Measurements from ENCODE around the gene VPS13A. TPM values are rescaled to one million over a fixed set of nuclear protein-coding genes. Genes with fewer than 3 reads are reported as not detected.

The VPS13A gene
- total RNA-seq, 1 experiment from 2014 or later: 32.6 TPM

DNA sequence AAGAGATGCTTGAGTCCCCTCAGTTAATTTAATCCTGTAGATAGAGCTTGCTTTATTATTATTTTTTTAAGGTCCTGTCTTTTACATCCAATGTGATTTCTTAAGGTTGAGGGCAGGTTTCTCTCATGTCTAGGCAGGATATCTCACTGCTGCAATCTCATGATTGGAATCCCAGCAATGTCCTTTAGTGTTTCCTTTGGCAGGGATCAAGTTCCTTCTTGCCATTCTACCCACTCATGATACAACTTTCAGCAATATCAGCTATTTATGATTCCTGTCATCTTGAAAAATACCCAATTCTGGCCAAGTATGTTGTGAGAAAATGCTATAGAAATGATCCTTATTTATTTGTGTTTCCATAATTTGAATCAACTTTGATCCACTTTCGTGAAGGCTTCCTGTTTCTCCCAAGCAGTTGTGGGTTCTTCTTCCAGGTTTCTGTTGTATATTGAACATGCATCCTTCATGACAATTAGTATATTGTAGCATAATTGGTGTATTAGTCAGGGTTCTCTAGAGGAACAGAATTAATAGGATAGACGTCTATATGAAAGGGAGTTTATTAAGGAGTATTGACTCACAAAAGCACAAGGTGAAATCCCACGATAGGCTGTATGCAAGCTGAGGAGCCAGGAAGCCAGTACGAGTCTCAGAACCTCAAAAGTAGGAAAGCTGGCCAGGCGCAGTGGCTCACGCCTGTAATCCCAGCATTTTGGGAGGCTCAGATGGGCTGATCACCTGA, 18.4 kb upstream of the VPS13A start:
- intact Hi-C loops (cut with micrococcal nuclease; ENCODE audit: unreplicated experiment): no loop called here

DNA sequence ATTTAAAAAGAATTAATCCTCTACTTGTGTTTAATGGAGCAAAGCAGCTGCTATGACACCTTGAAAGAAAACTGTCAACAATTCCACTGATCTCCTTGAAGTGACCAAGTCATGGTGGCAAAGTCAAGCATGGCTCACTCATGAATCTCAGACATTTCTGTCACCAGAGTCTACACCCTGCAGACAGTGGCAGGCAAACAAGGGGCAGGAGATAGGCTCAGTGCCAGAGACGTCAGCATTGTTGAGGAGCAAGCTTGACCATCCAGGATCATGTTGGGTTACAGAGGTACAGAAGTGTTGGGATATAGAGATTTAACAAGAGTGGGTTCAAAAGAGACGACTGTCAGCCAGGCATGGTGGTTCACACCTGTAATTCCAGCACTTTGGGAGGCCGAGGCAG, 16.1 kb upstream of the VPS13A start:
- H3K9me3 Mint-ChIP-seq (ENCODE audit: low read depth, unreplicated experiment): no peaks in the 10 kb centered on the region
- intact Hi-C loops (cut with micrococcal nuclease; ENCODE audit: unreplicated experiment): no loop called here
- H3K27ac Mint-ChIP-seq (ENCODE audit: unreplicated experiment): no peak overlapping the region
- H3K36me3 Mint-ChIP-seq (ENCODE audit: insufficient read depth, unreplicated experiment): no peaks in the 10 kb centered on the region
- no peaks in the 10 kb centered on the region for H3K27me3 Mint-ChIP-seq (ENCODE audit: unreplicated experiment)
- no peak overlapping the region for H3K4me3 Mint-ChIP-seq (ENCODE audit: low read depth, unreplicated experiment)
- DNase-seq: no peak
- CTCF ChIA-PET: no interaction called here
- H3K4me1 Mint-ChIP-seq (ENCODE audit: low read depth, unreplicated experiment): no peaks in the 10 kb centered on the region
- TF ChIP-seq, protein P1, sequence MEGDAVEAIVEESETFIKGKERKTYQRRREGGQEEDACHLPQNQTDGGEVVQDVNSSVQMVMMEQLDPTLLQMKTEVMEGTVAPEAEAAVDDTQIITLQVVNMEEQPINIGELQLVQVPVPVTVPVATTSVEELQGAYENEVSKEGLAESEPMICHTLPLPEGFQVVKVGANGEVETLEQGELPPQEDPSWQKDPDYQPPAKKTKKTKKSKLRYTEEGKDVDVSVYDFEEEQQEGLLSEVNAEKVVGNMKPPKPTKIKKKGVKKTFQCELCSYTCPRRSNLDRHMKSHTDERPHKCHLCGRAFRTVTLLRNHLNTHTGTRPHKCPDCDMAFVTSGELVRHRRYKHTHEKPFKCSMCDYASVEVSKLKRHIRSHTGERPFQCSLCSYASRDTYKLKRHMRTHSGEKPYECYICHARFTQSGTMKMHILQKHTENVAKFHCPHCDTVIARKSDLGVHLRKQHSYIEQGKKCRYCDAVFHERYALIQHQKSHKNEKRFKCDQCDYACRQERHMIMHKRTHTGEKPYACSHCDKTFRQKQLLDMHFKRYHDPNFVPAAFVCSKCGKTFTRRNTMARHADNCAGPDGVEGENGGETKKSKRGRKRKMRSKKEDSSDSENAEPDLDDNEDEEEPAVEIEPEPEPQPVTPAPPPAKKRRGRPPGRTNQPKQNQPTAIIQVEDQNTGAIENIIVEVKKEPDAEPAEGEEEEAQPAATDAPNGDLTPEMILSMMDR (IDR thresholded peaks at IDR 0.05; ENCODE audit: unreplicated experiment): no peak
- BruUV-seq (replicated peaks): no TSS peak

More for the DNA sequence above, 18.4 kb upstream of the VPS13A start:
- DNase-seq: no peak
- Mint-ChIP-seq H3K36me3 (ENCODE audit: insufficient read depth, unreplicated experiment) (no peaks in the 10 kb centered on the region), H3K4me1 (ENCODE audit: low read depth, unreplicated experiment) (no peaks in the 10 kb centered on the region), H3K27ac (ENCODE audit: unreplicated experiment) (no peak overlapping the region), H3K9me3 (ENCODE audit: low read depth, unreplicated experiment) (no peaks in the 10 kb centered on the region), H3K27me3 (ENCODE audit: unreplicated experiment) (peaks cover 2% of the 10 kb centered on the region), H3K4me3 (ENCODE audit: low read depth, unreplicated experiment) (no peak overlapping the region)
- CTCF ChIA-PET: no interaction called here
- TF ChIP-seq, protein P1 (IDR thresholded peaks at IDR 0.05; ENCODE audit: unreplicated experiment): no peak
- no TSS peak for BruUV-seq (replicated peaks)

DNA sequence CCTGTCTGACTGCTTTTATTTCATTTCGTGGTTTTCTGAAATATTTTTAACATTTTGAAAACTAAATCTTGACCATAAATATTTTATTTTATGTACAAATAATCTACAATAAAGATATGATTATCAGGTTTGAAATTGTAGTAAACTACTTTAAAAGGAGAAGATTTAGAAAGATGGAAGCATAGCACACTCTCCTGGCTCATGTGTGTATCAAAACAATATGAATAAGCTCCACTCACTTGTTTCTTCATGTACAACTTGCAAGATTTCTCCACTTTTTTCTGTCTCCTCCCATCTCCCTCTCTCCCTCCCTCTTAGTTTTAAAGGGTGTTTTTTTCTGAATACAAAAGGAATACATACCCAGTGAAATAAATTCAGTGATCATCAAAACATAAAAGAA, 15.4 kb upstream of the VPS13A start:
- Mint-ChIP-seq H3K36me3 (ENCODE audit: insufficient read depth, unreplicated experiment) (no peaks in the 10 kb centered on the region), H3K4me1 (ENCODE audit: low read depth, unreplicated experiment) (no peaks in the 10 kb centered on the region), H3K9me3 (ENCODE audit: low read depth, unreplicated experiment) (no peaks in the 10 kb centered on the region), H3K4me3 (ENCODE audit: low read depth, unreplicated experiment) (no peak overlapping the region), H3K27me3 (ENCODE audit: unreplicated experiment) (no peaks in the 10 kb centered on the region), H3K27ac (ENCODE audit: unreplicated experiment) (no peak overlapping the region)
- DNase-seq: no peak
- intact Hi-C loops (cut with micrococcal nuclease; ENCODE audit: unreplicated experiment): no loop called here
- BruUV-seq (replicated peaks): no TSS peak
- CTCF ChIA-PET: no interaction called here
- TF ChIP-seq, protein P1 (IDR thresholded peaks at IDR 0.05; ENCODE audit: unreplicated experiment): no peak

DNA sequence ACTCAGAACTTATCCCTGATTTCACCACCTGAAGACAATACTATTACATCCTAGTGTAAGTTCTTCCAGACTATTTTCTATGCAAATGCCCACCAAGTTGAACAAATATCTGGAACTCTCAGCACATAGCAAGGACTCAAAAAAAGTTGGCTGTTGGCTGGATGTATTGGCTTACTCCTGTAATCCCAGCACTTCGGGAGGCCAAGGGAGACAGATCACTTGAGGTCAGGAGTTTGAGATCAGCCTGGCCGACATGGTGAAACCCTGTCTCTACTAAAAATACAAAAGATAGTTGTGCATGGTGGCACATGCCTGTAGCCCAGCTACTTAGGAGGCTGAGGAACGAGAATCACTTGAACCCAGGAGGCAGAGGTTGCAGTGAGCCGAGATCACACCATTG, 15.0 kb upstream of the VPS13A start:
- Mint-ChIP-seq H3K4me1 (ENCODE audit: low read depth, unreplicated experiment) (no peaks in the 10 kb centered on the region), H3K27me3 (ENCODE audit: unreplicated experiment) (no peaks in the 10 kb centered on the region), H3K9me3 (ENCODE audit: low read depth, unreplicated experiment) (no peaks in the 10 kb centered on the region), H3K27ac (ENCODE audit: unreplicated experiment) (no peak overlapping the region), H3K4me3 (ENCODE audit: low read depth, unreplicated experiment) (no peak overlapping the region), H3K36me3 (ENCODE audit: insufficient read depth, unreplicated experiment) (no peaks in the 10 kb centered on the region)
- DNase-seq: no peak
- BruUV-seq (replicated peaks): no TSS peak
- TF ChIP-seq, protein P1 (IDR thresholded peaks at IDR 0.05; ENCODE audit: unreplicated experiment): no peak
- CTCF ChIA-PET: no interaction called here
- intact Hi-C loops (cut with micrococcal nuclease; ENCODE audit: unreplicated experiment): no loop called here
